Measurements from ENCODE around the gene FAM168A.

Gene FAM168A

GRCh38 chr11:73379189-73379880, 218.6 kb downstream of the FAM168A start:
- DNase-seq (ENCODE audit: extremely low read depth in 1 of 2, low read depth in 1 of 2): no peak

DNA sequence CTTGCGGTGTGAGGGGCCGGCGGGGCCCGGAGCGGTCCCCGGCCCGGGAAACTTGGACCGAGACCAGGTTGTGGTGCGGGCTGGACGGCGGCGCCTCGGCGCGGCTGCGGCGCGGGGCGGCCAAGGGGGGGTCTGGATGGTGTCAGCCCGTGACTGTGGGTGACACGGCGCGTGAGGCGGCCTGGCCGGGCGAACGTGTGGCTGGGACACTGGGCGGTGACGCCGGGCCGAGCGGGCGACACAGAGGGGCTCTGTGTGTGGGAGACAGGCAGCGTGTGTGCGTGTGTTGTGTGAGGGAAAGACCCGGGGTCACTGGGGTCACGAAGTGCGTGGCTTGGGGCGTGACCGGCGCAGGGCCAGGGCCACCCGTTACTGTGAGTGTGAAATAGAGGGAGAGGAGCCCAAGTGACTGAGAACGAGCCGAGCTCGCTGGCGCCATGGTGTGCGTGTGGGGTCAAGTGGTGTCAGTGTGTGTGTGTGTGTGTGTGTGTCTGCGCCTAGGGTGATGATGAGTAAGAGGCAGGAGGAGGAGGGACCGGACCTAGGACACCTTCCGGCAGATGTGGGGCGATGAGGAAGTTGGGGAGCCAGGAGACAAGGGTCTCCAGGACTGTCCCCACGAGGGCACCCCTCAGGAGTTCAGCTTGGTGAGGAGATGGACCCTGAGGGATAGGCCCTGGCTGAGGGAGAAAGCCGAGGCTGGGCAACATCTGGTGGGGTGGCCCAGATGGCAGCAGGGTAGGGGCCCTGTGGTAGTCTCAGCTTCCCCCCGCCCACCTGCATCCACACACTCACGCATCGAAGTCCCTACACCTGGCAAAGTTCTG, 220.9 kb downstream of the FAM168A start:
- peak in 1 of 2 donors; percentile 25 for DNase-seq (ENCODE audit: extremely low read depth in 1 of 2, low read depth in 1 of 2)

DNA sequence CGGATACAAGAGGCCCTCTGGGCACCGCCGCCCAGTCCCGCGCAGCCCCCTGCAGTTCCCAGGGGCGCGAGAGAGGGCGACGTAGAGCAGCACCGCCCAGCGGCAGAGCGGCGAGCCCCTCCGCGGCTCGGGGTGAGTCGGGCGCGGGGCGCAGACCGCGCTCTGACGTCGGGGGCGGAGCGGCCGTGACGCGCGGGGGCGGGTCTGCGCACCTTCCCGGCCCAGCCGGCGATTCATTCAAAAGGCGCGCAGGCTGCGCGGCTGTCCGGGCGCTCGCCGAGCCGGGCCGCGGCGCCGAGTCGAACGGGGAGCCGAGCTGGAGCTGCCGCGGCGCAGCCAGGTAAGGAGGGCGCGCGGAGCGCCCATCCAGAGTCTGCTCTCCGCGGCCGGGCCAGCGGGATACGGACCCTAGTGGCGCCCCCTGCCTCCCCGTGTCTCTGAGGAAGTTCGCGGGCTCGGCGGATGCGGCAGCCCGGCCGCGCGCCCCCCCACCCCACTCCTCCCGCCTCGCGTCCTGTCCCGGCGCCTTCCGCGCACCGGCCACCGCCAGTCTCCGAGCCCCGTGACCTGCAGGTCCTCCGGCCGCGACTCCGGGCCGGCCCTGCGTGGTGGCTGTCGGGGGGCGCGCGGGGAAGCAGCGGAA, 221.6 kb downstream of the FAM168A start, which contains the start of gene RELT:
TSS of gene RELT (plus strand) at position 240 of the 643 bp plus-strand sequence. CDS start 12,738 bp downstream, outside the sequence.
- DNase-seq (ENCODE audit: extremely low read depth in 1 of 2, low read depth in 1 of 2): peak; percentile 65 to 89

GRCh38 chr11:73375830-73376159, 222.1 kb downstream of the FAM168A start:
- no peak for DNase-seq (ENCODE audit: extremely low read depth in 1 of 2, low read depth in 1 of 2)

- DNase-seq (ENCODE audit: extremely low read depth in 1 of 2, low read depth in 1 of 2): no peak
Observed at GRCh38 chr11:73374151-73374550, 223.8 kb downstream of the FAM168A start.

GRCh38 chr11:73372375-73372993, 225.4 kb downstream of the FAM168A start:
- no peak for DNase-seq (ENCODE audit: extremely low read depth in 1 of 2, low read depth in 1 of 2)

DNA sequence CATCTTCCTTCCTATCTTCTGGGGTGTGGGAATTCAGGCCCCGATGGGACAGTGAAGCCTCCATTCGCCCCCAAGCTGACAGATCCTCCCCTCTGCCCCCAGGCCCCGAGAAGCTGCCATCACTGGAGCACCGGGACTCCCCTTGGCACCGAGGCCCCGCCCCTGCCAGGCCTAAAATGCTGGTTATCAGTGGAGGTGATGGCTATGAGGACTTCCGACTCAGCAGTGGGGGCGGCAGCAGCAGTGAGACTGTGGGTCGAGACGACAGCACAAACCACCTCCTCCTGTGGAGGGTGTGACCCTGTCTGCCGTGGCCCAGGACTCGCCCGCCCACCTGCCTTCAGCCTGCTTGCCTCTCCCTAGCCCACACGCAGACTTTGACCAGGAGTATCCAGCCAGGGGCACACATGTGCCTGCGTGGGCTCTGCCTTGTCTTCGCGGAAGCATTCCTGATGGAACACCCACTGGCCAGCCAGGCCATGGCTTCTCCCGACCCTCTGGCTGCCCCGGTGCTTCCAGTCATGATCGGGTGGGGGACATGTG, 230.4 kb downstream of the FAM168A start:
- DNase-seq (ENCODE audit: extremely low read depth in 1 of 2, low read depth in 1 of 2): no peak

GRCh38 chr11:73366953-73367352, 231.0 kb downstream of the FAM168A start:
- DNase-seq (ENCODE audit: extremely low read depth in 1 of 2, low read depth in 1 of 2): no peak

GRCh38 chr11:73366265-73366610, 231.7 kb downstream of the FAM168A start:
- DNase-seq (ENCODE audit: extremely low read depth in 1 of 2, low read depth in 1 of 2): no peak

GRCh38 chr11:73365352-73366264, 232.3 kb downstream of the FAM168A start:
- no peak for DNase-seq (ENCODE audit: extremely low read depth in 1 of 2, low read depth in 1 of 2)

- DNase-seq (ENCODE audit: extremely low read depth in 1 of 2, low read depth in 1 of 2): no peak
Observed at GRCh38 chr11:73363147-73363546, 234.8 kb downstream of the FAM168A start.

DNA sequence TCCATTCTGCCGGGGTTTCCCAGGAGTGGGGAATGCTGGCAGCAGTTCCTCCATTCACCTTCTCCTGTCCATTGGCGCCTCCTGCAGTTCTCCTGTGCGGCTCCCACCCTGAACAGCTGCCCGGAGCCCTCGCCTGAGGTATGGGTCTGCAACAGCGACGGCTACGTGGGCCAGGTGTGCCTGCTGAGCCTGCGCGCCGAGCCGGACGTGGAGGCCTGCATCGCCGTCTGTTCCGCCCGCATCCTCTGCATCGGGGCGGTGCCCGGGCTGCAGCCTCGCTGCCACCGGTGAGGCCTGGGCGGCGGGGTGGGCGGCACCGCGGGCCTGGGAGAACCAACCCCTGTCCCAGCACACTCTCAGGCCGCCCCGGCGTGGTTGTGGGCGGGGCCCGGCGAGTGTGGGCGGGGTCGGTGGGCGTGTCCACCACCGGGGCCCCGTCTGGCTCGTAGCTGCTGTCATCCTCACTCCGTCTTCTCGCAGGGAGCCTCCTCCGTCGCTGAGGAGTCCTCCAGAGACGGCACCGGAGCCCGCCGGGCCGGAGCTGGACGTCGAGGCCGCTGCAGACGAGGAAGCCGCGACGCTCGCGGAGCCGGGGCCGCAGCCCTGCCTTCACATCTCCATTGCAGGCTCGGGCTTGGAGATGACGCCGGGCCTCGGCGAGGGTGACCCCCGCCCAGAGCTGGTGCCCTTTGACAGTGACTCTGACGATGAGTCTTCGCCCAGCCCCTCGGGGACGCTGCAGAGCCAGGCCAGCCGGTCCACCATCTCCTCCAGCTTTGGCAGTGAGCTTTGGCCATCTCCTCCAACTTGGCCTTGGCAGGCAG, 235.7 kb downstream of the FAM168A start:
- no peak for DNase-seq (ENCODE audit: extremely low read depth in 1 of 2, low read depth in 1 of 2)

DNA sequence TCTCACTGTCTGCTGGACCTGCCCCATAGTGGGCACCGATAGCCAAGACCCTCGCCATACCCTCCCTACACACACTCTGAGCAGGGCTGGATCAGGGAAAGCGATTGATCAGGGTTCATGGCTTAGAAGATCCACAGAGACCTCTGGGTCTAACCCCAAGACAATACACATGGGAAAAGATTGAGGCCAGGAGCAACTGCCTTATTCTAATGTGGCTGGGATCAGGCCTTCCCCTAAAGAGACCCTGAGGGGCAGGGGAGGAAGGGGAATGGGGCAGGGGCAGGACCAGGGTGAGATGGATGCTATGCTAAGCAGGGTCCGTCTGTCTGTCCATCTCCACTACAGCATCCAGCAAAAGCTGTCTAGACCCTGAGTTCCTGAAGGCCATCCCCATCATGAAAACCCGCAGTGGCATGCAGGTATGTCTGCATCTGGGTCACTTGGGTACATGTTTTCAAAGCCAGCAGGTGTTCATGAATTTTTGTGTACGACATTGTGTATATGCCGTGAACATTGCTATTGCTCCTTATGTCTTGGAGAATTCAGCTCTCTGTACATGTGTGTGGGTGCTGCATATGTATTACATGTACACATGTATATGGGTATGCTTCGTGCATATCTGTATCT, 237.1 kb downstream of the FAM168A start:
- no peak for DNase-seq (ENCODE audit: extremely low read depth in 1 of 2, low read depth in 1 of 2)

- no peak for DNase-seq (ENCODE audit: extremely low read depth in 1 of 2, low read depth in 1 of 2)
Observed at GRCh38 chr11:73359930-73360742, 237.8 kb downstream of the FAM168A start.

GRCh38 chr11:73359341-73359740, 238.6 kb downstream of the FAM168A start:
- DNase-seq (ENCODE audit: extremely low read depth in 1 of 2, low read depth in 1 of 2): no peak

DNA sequence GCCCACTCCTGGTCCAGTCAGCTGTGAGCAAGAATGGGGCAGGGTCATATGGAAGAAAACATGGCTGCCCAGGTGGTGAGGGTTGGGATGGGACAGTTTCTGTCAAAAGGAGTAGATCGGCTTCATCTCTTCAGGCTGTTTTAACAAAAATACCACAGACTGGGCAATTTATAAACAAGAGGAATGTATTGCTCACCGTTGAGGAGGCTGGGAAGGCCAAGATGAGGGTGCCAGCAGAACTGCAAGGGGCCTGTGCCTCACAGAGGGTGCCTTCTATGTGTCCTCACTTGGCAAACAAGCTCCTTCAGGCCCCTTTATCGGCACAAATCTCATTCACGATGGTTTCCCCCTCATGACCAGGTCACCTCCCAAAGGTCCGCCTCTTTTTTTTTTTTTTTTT, 239.8 kb downstream of the FAM168A start:
- no peak for DNase-seq (ENCODE audit: extremely low read depth in 1 of 2, low read depth in 1 of 2)

DNA sequence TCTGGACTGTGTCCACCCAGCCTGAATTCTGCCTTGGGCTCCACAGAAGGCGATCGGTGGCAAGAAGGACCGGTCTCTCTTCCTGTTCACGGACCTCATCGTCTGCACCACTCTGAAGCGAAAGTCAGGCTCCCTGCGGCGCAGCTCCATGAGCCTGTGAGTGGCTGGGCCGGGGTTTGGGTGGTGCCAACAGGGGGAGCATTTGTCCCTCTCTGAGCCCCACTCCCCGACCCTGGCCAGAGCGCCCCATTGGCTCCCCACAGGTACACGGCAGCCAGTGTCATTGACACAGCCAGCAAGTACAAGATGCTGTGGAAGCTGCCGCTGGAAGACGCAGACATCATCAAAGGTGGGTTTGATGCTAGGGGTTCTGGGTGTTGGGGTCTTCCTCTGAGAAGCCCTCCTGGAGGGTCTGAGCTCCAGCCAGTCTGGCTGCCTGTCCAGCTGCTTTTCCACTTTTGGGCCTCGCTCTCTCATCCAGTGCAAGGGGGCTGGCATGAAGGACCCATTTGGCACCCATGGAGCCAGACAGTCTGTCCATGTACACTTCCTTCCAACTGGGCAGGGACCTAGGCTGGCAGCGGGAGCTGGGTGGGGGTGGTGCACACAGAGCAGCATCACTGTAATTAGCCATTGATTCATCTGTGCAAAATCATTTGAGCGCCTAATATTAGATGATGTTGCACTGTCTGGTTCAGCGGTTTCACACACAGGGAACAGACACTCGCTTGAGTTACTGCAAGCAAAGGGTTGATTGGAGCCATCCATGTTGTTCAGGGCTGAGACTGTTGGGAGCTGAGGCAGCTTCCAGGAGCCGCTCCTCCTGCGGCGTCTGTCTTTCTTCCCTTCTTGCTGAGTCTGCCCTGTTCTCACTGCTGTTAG, 240.7 kb downstream of the FAM168A start:
- no peak for DNase-seq (ENCODE audit: extremely low read depth in 1 of 2, low read depth in 1 of 2)
